Measurements from ENCODE around the gene DUOXA1. TPM values are rescaled to one million over a fixed set of nuclear protein-coding genes. Genes with fewer than 3 reads are reported as not detected.

DUOXA1 gene
- total and polyA plus RNA-seq, 2 of the 4 experiments (the other 2 are of a cell fraction) = 0.02 TPM; not detected in 1

GRCh38 chr15:45102226-45102625 lies 27.5 kb downstream of the DUOXA1 start:
- BruUV-seq (replicated peaks) = no TSS peak
- H3K4me3 ChIP-seq (ENCODE audit: insufficient read depth, low read depth, low read length) = no peak overlapping the region
- H3K9ac ChIP-seq (ENCODE audit: low read depth, low read length) = no peak overlapping the region
- no peaks in the 10 kb centered on the region for H3K9me1 ChIP-seq (ENCODE audit: insufficient read depth, low read length)
- POLR2A ChIA-PET (ENCODE audit: unreplicated experiment) = no interaction called here
- H3K27me3 ChIP-seq (ENCODE audit: control insufficient read depth, insufficient read depth, low read length) = peaks cover 61% of the 10 kb centered on the region
- DNase-seq (no peak), ATAC-seq (ENCODE audit: low read depth) (no peak)
- no peak overlapping the region for H3K14ac ChIP-seq (replicated peaks; ENCODE audit: low read depth, low read length)
- H4K20me1 ChIP-seq (ENCODE audit: insufficient read depth, low read length) = no peaks in the 10 kb centered on the region
- H2AK5ac ChIP-seq (ENCODE audit: low read depth, low read length) = no peak overlapping the region
- H3K79me1 ChIP-seq (ENCODE audit: low read depth in 1 of 2, low read length in 2 of 2) = no peaks in the 10 kb centered on the region
- CTCF ChIA-PET = no interaction called here
- no peak overlapping the region for H4K5ac ChIP-seq (ENCODE audit: low read depth, low read length)
- H3K4ac ChIP-seq (ENCODE audit: low read depth, low read length) = no peak overlapping the region
- no peak for TF ChIP-seq CTCF (conservative IDR thresholded peaks at IDR 0.05; ENCODE audit: low read depth, low read length)
- no peak for TF ChIP-seq RCOR1 (IDR thresholded peaks at IDR 0.05; ENCODE audit: insufficient replicate concordance, low read length)
- H2AK9ac ChIP-seq (replicated peaks; ENCODE audit: low read depth, low read length, poor library complexity) = no peak overlapping the region
- no peaks in the 10 kb centered on the region for H3K36me3 ChIP-seq (ENCODE audit: control insufficient read depth, insufficient read depth, low read length)
- no peak overlapping the region for H2BK15ac ChIP-seq (ENCODE audit: low read depth, low read length)
- dilution Hi-C loops (cut with HindIII; ENCODE audit: low sequenced_read_pairs, unreplicated experiment) = no loop called here
- H3K27ac ChIP-seq (ENCODE audit: insufficient read depth, low read length) = no peak overlapping the region
- no peak overlapping the region for H3K18ac ChIP-seq (ENCODE audit: low read depth, low read length)
- H2BK5ac ChIP-seq (ENCODE audit: low read depth, low read length, poor library complexity, severe bottlenecking) = no peak overlapping the region
- no peak overlapping the region for H2AFZ ChIP-seq (replicated peaks; ENCODE audit: low read length, poor library complexity)
- no peak overlapping the region for H3K23ac ChIP-seq (ENCODE audit: low read depth, low read length)
- H3K9me3 ChIP-seq (ENCODE audit: control insufficient read depth, insufficient read depth, low read length) = no peaks in the 10 kb centered on the region
- 80% methylated on average over 4 of the region's 6 CpGs; no CpG with 5 or more reads in 1 of the 2 experiments for WGBS, 2 experiments (ENCODE audit: extremely low coverage in 2 of 2, insufficient read length in 1 of 2)
- no peaks in the 10 kb centered on the region for H3K4me1 ChIP-seq (ENCODE audit: control insufficient read depth, insufficient read depth, low read length)
- in situ Hi-C loops (cut with MboI; ENCODE audit: low sequenced_read_pairs) = no loop called here
- no peak overlapping the region for H2BK20ac ChIP-seq (ENCODE audit: low read depth, low read length)
- no peak overlapping the region for H4K91ac ChIP-seq (ENCODE audit: insufficient read depth, low read depth, low read length)
- intact Hi-C loops (cut with micrococcal nuclease) = no loop called here
- no peak overlapping the region for H4K8ac ChIP-seq (ENCODE audit: low read depth in 2 of 2, low read length in 2 of 2)
- no peak overlapping the region for H3K56ac ChIP-seq (ENCODE audit: extremely low read depth, insufficient read depth, low read length)
- H3K4me2 ChIP-seq (ENCODE audit: low read depth, low read length) = no peak overlapping the region
- no peak overlapping the region for H2BK120ac ChIP-seq (ENCODE audit: low read depth, low read length)

Data from IMR-90 (cell line).